Activated CD4-positive, CD25-positive, alpha-beta regulatory T cell treated with anti-CD3 and anti-CD28 coated beads, Interleukin-2, amount 50 U/mL, for 72 hours (primary cell): ENCODE data around the gene VPREB1.
"Not testable (repeated sequence)": the region's sequence is repeated elsewhere in the genome, so short reads cannot be mapped to it uniquely, and the experiment has no call there.

Source experiments
- DNase-seq: peaks from one replicate; pipeline ENCODE4 v3.0.0; 2021

The VPREB1 gene

GRCh38 chr22:22244316-22245250, at the start of gene VPREB1:
TSS of gene VPREB1 (plus strand) at chr22:22244786. CDS start at chr22:22244814, 28 bp downstream.
- no peak for DNase-seq

GRCh38 chr22:22194931-22195264, 49.7 kb upstream of the VPREB1 start:
- DNase-seq, result no peak

GRCh38 chr22:22195265-22196017, 49.1 kb upstream of the VPREB1 start:
- peak; percentile 86 for DNase-seq

- no peak for DNase-seq
Observed at GRCh38 chr22:22196018-22196533, 48.5 kb upstream of the VPREB1 start.

- DNase-seq, result no peak
Observed at GRCh38 chr22:22196833-22197477, 47.6 kb upstream of the VPREB1 start.

GRCh38 chr22:22197993-22198402, 46.6 kb upstream of the VPREB1 start:
- DNase-seq, result no peak

GRCh38 chr22:22198751-22199150, 45.8 kb upstream of the VPREB1 start:
- DNase-seq, result no peak

GRCh38 chr22:22199634-22200033, 45.0 kb upstream of the VPREB1 start:
- no peak for DNase-seq

- DNase-seq, result no peak
Observed at GRCh38 chr22:22200569-22201184, 43.9 kb upstream of the VPREB1 start.

GRCh38 chr22:22201185-22201929, 43.2 kb upstream of the VPREB1 start:
- no peak for DNase-seq

- DNase-seq, result no peak
Observed at GRCh38 chr22:22201930-22202343, 42.6 kb upstream of the VPREB1 start.

GRCh38 chr22:22203048-22203971, 41.3 kb upstream of the VPREB1 start:
- DNase-seq, result no peak

GRCh38 chr22:22207845-22208564, 36.6 kb upstream of the VPREB1 start:
- peak; percentile 86 for DNase-seq

GRCh38 chr22:22208652-22209051, 35.9 kb upstream of the VPREB1 start:
- no peak for DNase-seq

GRCh38 chr22:22209080-22209640, 35.4 kb upstream of the VPREB1 start:
- DNase-seq, result not testable (repeated sequence)

- DNase-seq, result peak; percentile 55
Observed at GRCh38 chr22:22210375-22210774, 34.2 kb upstream of the VPREB1 start.

GRCh38 chr22:22210889-22211833, 33.4 kb upstream of the VPREB1 start:
- DNase-seq, result no peak

- no peak for DNase-seq
Observed at GRCh38 chr22:22213231-22213630, 31.4 kb upstream of the VPREB1 start.
